Panc1 (cell line): ENCODE results near the gene MICAL2. TPM values are rescaled to one million over a fixed set of nuclear protein-coding genes. Genes with fewer than 3 reads are reported as not detected.
"Not testable (repeated sequence)": the region's sequence is repeated elsewhere in the genome, so short reads cannot be mapped to it uniquely, and the experiment has no call there.

ENCODE experiments used
- ATAC-seq: fragments of 200-7000 bp; cut with Tn5 transposase; 2 replicates; pipeline ENCODE4 v1.9.1; 2020; ENCODE audit warnings: mild to moderate bottlenecking, moderate library complexity
- BruUV-seq: library from RNA; stranded (reverse); fragments of 400-500 nt; replicated peaks from 2 replicates; lab custom pipeline; 2021; lab: Mats Ljungman, UMichigan
- CTCF ChIA-PET: fragments of 300-600 bp; sonication (Branson Sonifier 250); formaldehyde crosslinking; loops from one replicate; lab custom pipeline; 2022; ENCODE audit warnings: antibody characterized with exemption; lab: Charles Lee
- POLR2A ChIA-PET: fragments of 300-600 bp; sonication (Branson Sonifier 250); formaldehyde crosslinking; loops from one replicate; lab custom pipeline; 2022; ENCODE audit warnings: antibody characterized with exemption; lab: Charles Lee
- DNase-seq: peaks from one replicate; pipeline ENCODE4 v3.0.0-alpha.2; 2010; ENCODE audit warnings: low read depth, low spot score
- H3K27ac ChIP-seq: 2 replicates; pipeline ENCODE4 v1.5.1; 2011; ENCODE audit warnings: mild to moderate bottlenecking, low read length, inconsistent platforms
- H3K27me3 ChIP-seq: fragments of 200-500 bp; sonication (Bioruptor generic); 2 replicates; pipeline ENCODE4 v1.6.0; 2014; ENCODE audit warnings: low read length, inconsistent platforms; ENCODE audit not compliant: control insufficient read depth, insufficient read depth
- H3K36me3 ChIP-seq: fragments of 200-500 bp; sonication (Bioruptor generic); 2 replicates; pipeline ENCODE4 v1.5.1; 2014; ENCODE audit warnings: inconsistent platforms, mild to moderate bottlenecking, low read length, moderate library complexity; ENCODE audit not compliant: control insufficient read depth, insufficient read depth
- H3K4me1 ChIP-seq: 2 replicates; pipeline ENCODE4 v1.5.1; 2011; ENCODE audit warnings: inconsistent platforms, mild to moderate bottlenecking, low read length, moderate library complexity; ENCODE audit not compliant: control insufficient read depth, insufficient read depth
- H3K4me3 ChIP-seq, 2 experiments: 2 replicates each; pipeline ENCODE4 v1.5.1; 2011 to 2012; ENCODE audit warnings: low read depth in 2 of 2, low read length in 2 of 2, mild to moderate bottlenecking in 2 of 2, inconsistent platforms in 1 of 2, moderate library complexity in 1 of 2
- H3K9me3 ChIP-seq: fragments of 200-500 bp; sonication (Bioruptor generic); 2 replicates; pipeline ENCODE4 v1.5.1; 2014; ENCODE audit warnings: low read depth, mild to moderate bottlenecking, inconsistent platforms, low read length, moderate library complexity; ENCODE audit not compliant: control insufficient read depth, insufficient read depth
- POLR2AphosphoS5 ChIP-seq: IDR thresholded peaks from 2 replicates; pipeline ENCODE4 v1.6.1; 2012; ENCODE audit warnings: mild to moderate bottlenecking, low read depth, low read length, moderate library complexity
- SIN3A ChIP-seq: IDR thresholded peaks from 2 replicates; pipeline ENCODE4 v1.6.1; 2012; ENCODE audit warnings: low read depth, mild to moderate bottlenecking, low read length, moderate library complexity, borderline replicate concordance; ENCODE audit not compliant: insufficient read depth
- TCF7L2 ChIP-seq: IDR thresholded peaks from 2 replicates; pipeline ENCODE4 v1.6.1; 2011; ENCODE audit warnings: mild to moderate bottlenecking, low read depth, low read length, inconsistent platforms
- in situ Hi-C: cut with HindIII; loops from 2 replicates; pipeline ENCODE4 v1.10.0; 2016; ENCODE audit warnings: low sequenced_read_pairs, low pct_unique_long_range_greater_than_20kb
- intact Hi-C: fragments of 100-400 bp; cut with micrococcal nuclease; formaldehyde crosslinking; loops from one replicate; pipeline ENCODE4 v1.10.0; 2022; ENCODE audit not compliant: unreplicated experiment
- total RNA-seq: library from RNA; stranded (reverse); gene quantifications from one replicate; pipeline ENCODE4 v1.2.1, GENCODE V29; 2021; ENCODE audit not compliant: unreplicated experiment
- TF ChIP-seq, protein P1 (sequence below): fragments of 450-650 bp; IDR thresholded peaks from 2 replicates; pipeline ENCODE4 v1.5.1; 2017; ENCODE audit warnings: mild to moderate bottlenecking
- TF ChIP-seq, protein P2 (sequence below), 2 experiments: IDR thresholded peaks; 2 replicates each; pipeline ENCODE4 v1.6.1; 2011 to 2012; ENCODE audit warnings: low read depth in 2 of 2, control low read depth in 1 of 2, low read length in 1 of 2, mild to moderate bottlenecking in 1 of 2, moderate library complexity in 1 of 2; ENCODE audit not compliant: insufficient read depth in 1 of 2

The MICAL2 gene
- total RNA-seq, 1 experiment from 2014 or later, result 199 TPM

DNA sequence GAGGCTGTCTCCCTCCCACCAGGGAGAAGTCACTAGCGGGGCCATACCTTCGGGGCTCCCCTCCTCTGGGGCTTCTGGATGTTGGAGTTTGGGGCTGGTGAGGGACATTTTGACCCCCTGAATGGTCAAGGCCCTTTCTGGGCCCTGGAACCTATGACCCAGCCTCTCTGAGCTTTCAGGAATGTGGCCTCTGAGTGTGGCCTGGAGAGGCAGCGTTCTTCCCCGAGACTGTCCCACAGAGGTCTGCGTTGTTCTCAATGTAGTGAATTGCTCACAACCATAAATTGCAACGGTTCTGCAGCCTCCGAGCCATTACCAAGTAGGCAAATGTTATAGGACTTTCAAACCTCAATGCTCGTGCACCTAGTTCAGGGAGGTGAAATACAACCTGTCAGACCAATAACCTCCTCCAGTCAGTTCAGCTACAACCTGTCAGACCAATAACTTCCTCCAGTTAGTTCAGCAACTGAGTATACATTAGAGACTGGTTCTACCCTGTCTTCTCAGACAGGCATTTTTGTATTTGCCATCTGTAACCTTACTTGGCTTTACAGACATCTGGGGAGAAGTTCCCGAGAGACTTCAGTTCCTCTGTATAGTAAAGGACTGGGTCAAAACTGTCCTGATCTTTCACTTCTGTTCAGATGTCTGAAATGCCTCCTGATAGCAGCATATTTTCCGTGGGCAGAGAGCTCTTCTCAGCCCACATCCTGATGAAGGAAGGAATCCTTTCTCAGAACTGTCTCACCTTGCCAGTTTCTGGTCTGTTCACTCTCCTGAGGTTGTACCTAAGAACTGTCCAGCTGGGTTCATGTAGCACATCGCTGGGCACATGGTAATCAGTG is 34.2 kb downstream of the MICAL2 start:
- H3K9me3 ChIP-seq, result no peaks in the 10 kb centered on the region
- no TSS peak for BruUV-seq
- CTCF ChIA-PET, result no interaction called here
- ATAC-seq, result peak; percentile 30; the same call in 1 of the 2 replicates
- in situ Hi-C loops, result no loop called here
- intact Hi-C loops, result no loop called here
- no peak overlapping the region for H3K4me3 ChIP-seq
- no peaks in the 10 kb centered on the region for H3K36me3 ChIP-seq
- TF ChIP-seq POLR2AphosphoS5 (no peak), SIN3A (no peak), TCF7L2 (no peak)
- TF ChIP-seq, protein P1, sequence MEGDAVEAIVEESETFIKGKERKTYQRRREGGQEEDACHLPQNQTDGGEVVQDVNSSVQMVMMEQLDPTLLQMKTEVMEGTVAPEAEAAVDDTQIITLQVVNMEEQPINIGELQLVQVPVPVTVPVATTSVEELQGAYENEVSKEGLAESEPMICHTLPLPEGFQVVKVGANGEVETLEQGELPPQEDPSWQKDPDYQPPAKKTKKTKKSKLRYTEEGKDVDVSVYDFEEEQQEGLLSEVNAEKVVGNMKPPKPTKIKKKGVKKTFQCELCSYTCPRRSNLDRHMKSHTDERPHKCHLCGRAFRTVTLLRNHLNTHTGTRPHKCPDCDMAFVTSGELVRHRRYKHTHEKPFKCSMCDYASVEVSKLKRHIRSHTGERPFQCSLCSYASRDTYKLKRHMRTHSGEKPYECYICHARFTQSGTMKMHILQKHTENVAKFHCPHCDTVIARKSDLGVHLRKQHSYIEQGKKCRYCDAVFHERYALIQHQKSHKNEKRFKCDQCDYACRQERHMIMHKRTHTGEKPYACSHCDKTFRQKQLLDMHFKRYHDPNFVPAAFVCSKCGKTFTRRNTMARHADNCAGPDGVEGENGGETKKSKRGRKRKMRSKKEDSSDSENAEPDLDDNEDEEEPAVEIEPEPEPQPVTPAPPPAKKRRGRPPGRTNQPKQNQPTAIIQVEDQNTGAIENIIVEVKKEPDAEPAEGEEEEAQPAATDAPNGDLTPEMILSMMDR, result no peak
- TF ChIP-seq, protein P2, sequence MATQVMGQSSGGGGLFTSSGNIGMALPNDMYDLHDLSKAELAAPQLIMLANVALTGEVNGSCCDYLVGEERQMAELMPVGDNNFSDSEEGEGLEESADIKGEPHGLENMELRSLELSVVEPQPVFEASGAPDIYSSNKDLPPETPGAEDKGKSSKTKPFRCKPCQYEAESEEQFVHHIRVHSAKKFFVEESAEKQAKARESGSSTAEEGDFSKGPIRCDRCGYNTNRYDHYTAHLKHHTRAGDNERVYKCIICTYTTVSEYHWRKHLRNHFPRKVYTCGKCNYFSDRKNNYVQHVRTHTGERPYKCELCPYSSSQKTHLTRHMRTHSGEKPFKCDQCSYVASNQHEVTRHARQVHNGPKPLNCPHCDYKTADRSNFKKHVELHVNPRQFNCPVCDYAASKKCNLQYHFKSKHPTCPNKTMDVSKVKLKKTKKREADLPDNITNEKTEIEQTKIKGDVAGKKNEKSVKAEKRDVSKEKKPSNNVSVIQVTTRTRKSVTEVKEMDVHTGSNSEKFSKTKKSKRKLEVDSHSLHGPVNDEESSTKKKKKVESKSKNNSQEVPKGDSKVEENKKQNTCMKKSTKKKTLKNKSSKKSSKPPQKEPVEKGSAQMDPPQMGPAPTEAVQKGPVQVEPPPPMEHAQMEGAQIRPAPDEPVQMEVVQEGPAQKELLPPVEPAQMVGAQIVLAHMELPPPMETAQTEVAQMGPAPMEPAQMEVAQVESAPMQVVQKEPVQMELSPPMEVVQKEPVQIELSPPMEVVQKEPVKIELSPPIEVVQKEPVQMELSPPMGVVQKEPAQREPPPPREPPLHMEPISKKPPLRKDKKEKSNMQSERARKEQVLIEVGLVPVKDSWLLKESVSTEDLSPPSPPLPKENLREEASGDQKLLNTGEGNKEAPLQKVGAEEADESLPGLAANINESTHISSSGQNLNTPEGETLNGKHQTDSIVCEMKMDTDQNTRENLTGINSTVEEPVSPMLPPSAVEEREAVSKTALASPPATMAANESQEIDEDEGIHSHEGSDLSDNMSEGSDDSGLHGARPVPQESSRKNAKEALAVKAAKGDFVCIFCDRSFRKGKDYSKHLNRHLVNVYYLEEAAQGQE (IDR thresholded peaks at IDR 0.05; ENCODE audit: insufficient read depth in 1 of 2, low read depth in 2 of 2, low read length in 1 of 2), result no peak
- no peaks in the 10 kb centered on the region for H3K27me3 ChIP-seq
- POLR2A ChIA-PET, result no interaction called here
- peaks cover 29% of the 10 kb centered on the region for H3K4me1 ChIP-seq
- DNase-seq, result no peak
- peak overlapping the region; percentile 35 for H3K27ac ChIP-seq

DNA sequence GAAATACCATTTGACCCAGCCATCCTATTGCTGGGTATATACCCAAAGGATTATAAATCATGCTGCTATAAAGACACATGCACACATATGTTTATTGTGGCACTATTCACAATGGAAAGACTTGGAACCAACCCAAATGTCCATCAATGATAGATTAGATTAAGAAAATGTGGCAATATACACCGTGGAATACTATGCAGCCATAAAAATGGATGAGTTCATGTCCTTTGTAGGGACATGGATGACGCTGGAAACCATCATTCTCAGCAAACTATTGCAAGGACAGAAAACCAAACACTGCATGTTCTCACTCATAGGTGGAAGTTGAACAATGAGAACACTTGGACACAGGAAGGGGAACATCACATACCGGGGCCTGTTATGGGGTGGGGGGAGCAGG is 36.3 kb downstream of the MICAL2 start:
- in situ Hi-C loops, DNase-seq, H3K27me3 ChIP-seq, H3K9me3 ChIP-seq, POLR2A ChIA-PET, BruUV-seq, intact Hi-C loops, H3K27ac ChIP-seq, H3K36me3 ChIP-seq, H3K4me3 ChIP-seq, ATAC-seq, CTCF ChIA-PET: not testable (repeated sequence)
- peaks cover 40% of the 10 kb centered on the region for H3K4me1 ChIP-seq

DNA sequence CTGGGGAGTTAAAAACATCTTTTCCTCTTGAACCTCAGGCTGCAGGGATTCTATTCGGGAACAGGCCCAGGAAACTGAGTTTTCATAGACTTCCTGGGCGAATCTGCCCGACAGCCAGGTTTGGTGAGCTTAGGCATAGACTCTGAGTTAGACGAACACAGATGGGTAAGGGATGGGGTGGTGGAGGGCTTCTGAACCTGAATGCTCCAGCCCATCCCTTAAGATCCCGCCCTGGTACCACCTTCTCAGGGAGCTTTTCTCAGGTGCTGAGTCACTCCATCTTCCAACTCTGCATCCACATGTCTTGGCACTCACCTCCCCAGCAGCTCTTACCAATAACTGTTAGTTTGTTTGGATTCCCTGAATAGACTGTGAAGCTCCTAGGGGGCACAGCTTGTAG is 37.4 kb downstream of the MICAL2 start:
- BruUV-seq, result no TSS peak
- Histone ChIP-seq H3K4me3 (no peak overlapping the region), H3K36me3 (no peaks in the 10 kb centered on the region), H3K9me3 (no peaks in the 10 kb centered on the region), H3K27me3 (no peaks in the 10 kb centered on the region), H3K27ac (peak overlapping the region; percentile 25), H3K4me1 (peaks cover 33% of the 10 kb centered on the region)
- CTCF ChIA-PET, result no interaction called here
- TF ChIP-seq, protein P1, result no peak
- TF ChIP-seq SIN3A, result no peak
- no peak for TF ChIP-seq TCF7L2
- TF ChIP-seq POLR2AphosphoS5, result no peak
- TF ChIP-seq, protein P2 (IDR thresholded peaks at IDR 0.05; ENCODE audit: insufficient read depth in 1 of 2, low read depth in 2 of 2, low read length in 1 of 2), result no peak
- ATAC-seq (no peak), DNase-seq (no peak)
- intact Hi-C loops (no loop called here), in situ Hi-C loops (no loop called here)
- POLR2A ChIA-PET, result no interaction called here
